H1 (cell line): Measurements from ENCODE around the gene PRKD3. TPM values are rescaled to one million over a fixed set of nuclear protein-coding genes. Genes with fewer than 3 reads are reported as not detected.
A peak's percentile ranks its signal among the peaks of the same experiment; 100 is the strongest.

ENCODE experiments used
- CTCF ChIA-PET: fragments of 300-600 bp; sonication (Branson Sonifier 250); formaldehyde crosslinking; loops from one replicate; lab custom pipeline; 2021; ENCODE audit not compliant: partially characterized antibody; lab: Charles Lee
- POLR2A ChIA-PET: fragments of 300-600 bp; sonication (Branson Sonifier 250); formaldehyde crosslinking; loops from one replicate; lab custom pipeline; 2021; ENCODE audit warnings: inconsistent platforms; ENCODE audit not compliant: partially characterized antibody; lab: Charles Lee
- DNase-seq, 2 experiments: peaks; one replicate each; pipeline versions ENCODE4 v3.0.0 to v3.0.0-alpha.2; 2010 to 2022; ENCODE audit warnings: low spot score in 2 of 2, low read depth in 1 of 2, mixed read lengths in 1 of 2
- FAIRE-seq: peaks from 2 replicates; lab custom pipeline; 2011; peaks lifted over from hg19 to GRCh38; lab: Jason Lieb, UNC
- H2AFZ ChIP-seq: 2 replicates; pipeline ENCODE4 v1.8.1; 2012; ENCODE audit warnings: low read length, inconsistent platforms
- H2AK5ac ChIP-seq: 2 replicates; pipeline ENCODE4 v1.6.1; 2013; ENCODE audit warnings: low read depth, low read length
- H2BK120ac ChIP-seq: replicated peaks from 2 replicates; pipeline ENCODE3; 2013; ENCODE audit warnings: low read depth, low read length, inconsistent platforms
- H2BK12ac ChIP-seq: 2 replicates; pipeline ENCODE4 v1.6.1; 2013; ENCODE audit warnings: low read depth, low read length
- H2BK15ac ChIP-seq: 2 replicates; pipeline ENCODE4 v1.6.1; 2013; ENCODE audit warnings: low read length
- H2BK20ac ChIP-seq: 2 replicates; pipeline ENCODE4 v1.6.1; 2013; ENCODE audit warnings: low read length
- H2BK5ac ChIP-seq: 2 replicates; pipeline ENCODE4 v1.6.1; 2013; ENCODE audit warnings: low read depth, low read length
- H3K14ac ChIP-seq: 2 replicates; pipeline ENCODE4 v1.6.1; 2013; ENCODE audit warnings: inconsistent platforms; ENCODE audit not compliant: insufficient read length
- H3K18ac ChIP-seq: 2 replicates; pipeline ENCODE4 v1.6.1; 2013; ENCODE audit warnings: low read length; ENCODE audit errors: extremely low read depth
- H3K23ac ChIP-seq: 2 replicates; pipeline ENCODE4 v1.6.1; 2013; ENCODE audit warnings: inconsistent platforms; ENCODE audit not compliant: insufficient read length
- H3K23me2 ChIP-seq: 2 replicates; pipeline ENCODE4 v1.6.1; 2013; ENCODE audit warnings: low read depth, low read length
- H3K27ac ChIP-seq: 2 replicates; pipeline ENCODE4 v1.6.1; 2011; ENCODE audit warnings: low read depth, low read length, inconsistent platforms
- H3K27me3 ChIP-seq, 4 experiments: replicated peaks in 1 of 4; 1 replicate in 1 of 4; 2 replicates in 3 of 4; pipeline versions ENCODE4 v1.6.1 to v1.8.1; 2011 to 2013; ENCODE audit warnings: low read length in 3 of 4, mild to moderate bottlenecking in 3 of 4, inconsistent platforms in 2 of 4, mixed read lengths in 2 of 4, moderate library complexity in 1 of 4; ENCODE audit not compliant: control insufficient read depth in 3 of 4, insufficient read depth in 3 of 4; ENCODE audit errors: extremely low read depth in 1 of 4
- H3K36me3 ChIP-seq, 4 experiments: 2 replicates each; pipeline versions ENCODE4 v1.6.1 to v1.8.1; 2011 to 2013; ENCODE audit warnings: mild to moderate bottlenecking in 4 of 4, low read length in 3 of 4, moderate library complexity in 2 of 4, control low read depth in 1 of 4, inconsistent platforms in 1 of 4; ENCODE audit not compliant: insufficient read depth in 4 of 4, control insufficient read depth in 2 of 4
- H3K4ac ChIP-seq: replicated peaks from 2 replicates; pipeline ENCODE3; 2013; ENCODE audit warnings: low read length, low read depth, mixed read lengths, inconsistent platforms; ENCODE audit not compliant: insufficient read length
- H3K4me1 ChIP-seq, 4 experiments: replicated peaks in 1 of 4; 1 replicate in 1 of 4; 2 replicates in 3 of 4; pipeline versions ENCODE4 v1.6.1 to v1.8.1; 2011 to 2013; ENCODE audit warnings: low read length in 3 of 4, inconsistent platforms in 2 of 4, mixed read lengths in 1 of 4; ENCODE audit not compliant: insufficient read depth in 4 of 4, control insufficient read depth in 3 of 4
- H3K4me2 ChIP-seq, 2 experiments: 2 replicates each; pipeline versions ENCODE4 v1.6.1 to v1.8.1; 2011 to 2013; ENCODE audit warnings: low read depth in 2 of 2, low read length in 2 of 2, control low read depth in 1 of 2, inconsistent platforms in 1 of 2, mild to moderate bottlenecking in 1 of 2; ENCODE audit not compliant: insufficient read depth in 1 of 2
- H3K4me3 ChIP-seq, 4 experiments: fragments of 200-600, 300-600 bp in 1 of 4; sonication (generic), shearing (Covaris generic), sonication (Bioruptor Twin) in 1 of 4; 2 replicates each; pipeline versions ENCODE4 v1.5.1 to v1.8.1; 2011 to 2016; ENCODE audit warnings: low read length in 4 of 4, low read depth in 3 of 4, control low read depth in 2 of 4, inconsistent platforms in 2 of 4, mild to moderate bottlenecking in 2 of 4, mixed read lengths in 1 of 4, moderate library complexity in 1 of 4; ENCODE audit not compliant: insufficient read depth in 2 of 4; ENCODE audit errors: extremely low read depth in 1 of 4
- H3K56ac ChIP-seq: replicated peaks from 2 replicates; pipeline ENCODE3; 2013; ENCODE audit warnings: low read depth, mild to moderate bottlenecking, mixed read lengths, low read length, inconsistent platforms; ENCODE audit not compliant: insufficient read length
- H3K79me1 ChIP-seq: 2 replicates; pipeline ENCODE4 v1.6.1; 2013; ENCODE audit warnings: low read depth, low read length, control low read depth
- H3K79me2 ChIP-seq, 2 experiments: 2 replicates each; pipeline versions ENCODE4 v1.6.1 to v1.8.1; 2012 to 2013; ENCODE audit warnings: low read length in 2 of 2, mild to moderate bottlenecking in 2 of 2, inconsistent platforms in 1 of 2; ENCODE audit not compliant: insufficient read depth in 2 of 2, control insufficient read depth in 1 of 2
- H3K9ac ChIP-seq, 4 experiments: replicated peaks in 1 of 4; 1 replicate in 1 of 4; 2 replicates in 3 of 4; pipeline versions ENCODE4 v1.6.1 to v1.8.1; 2011 to 2013; ENCODE audit warnings: low read depth in 3 of 4, low read length in 3 of 4, control low read depth in 2 of 4, mild to moderate bottlenecking in 2 of 4, moderate library complexity in 2 of 4, inconsistent platforms in 1 of 4; ENCODE audit errors: extremely low read depth in 1 of 4
- H3K9me3 ChIP-seq, 2 experiments: 2 replicates each; pipeline versions ENCODE4 v1.6.1 to v1.8.1; 2012 to 2013; ENCODE audit warnings: mild to moderate bottlenecking in 2 of 2, moderate library complexity in 2 of 2, control low read depth in 1 of 2, inconsistent platforms in 1 of 2, low read depth in 1 of 2, low read length in 1 of 2, mixed read lengths in 1 of 2; ENCODE audit not compliant: insufficient read depth in 2 of 2
- H4K20me1 ChIP-seq, 2 experiments: replicated peaks in 1 of 2; 2 replicates each; pipeline versions ENCODE3 to v1.8.1; 2011 to 2013; ENCODE audit warnings: inconsistent platforms in 2 of 2, low read length in 2 of 2, mild to moderate bottlenecking in 1 of 2; ENCODE audit not compliant: insufficient read depth in 2 of 2, control insufficient read depth in 1 of 2
- H4K5ac ChIP-seq: 2 replicates; pipeline ENCODE4 v1.6.1; 2013; ENCODE audit warnings: low read length, low read depth, mixed read lengths, inconsistent platforms; ENCODE audit not compliant: insufficient read length
- H4K8ac ChIP-seq: 2 replicates; pipeline ENCODE4 v1.8.0; 2013; ENCODE audit warnings: mild to moderate bottlenecking, moderate library complexity, low read length, inconsistent platforms; ENCODE audit not compliant: insufficient read depth; ENCODE audit errors: extremely low read depth
- H4K91ac ChIP-seq: replicated peaks from 2 replicates; pipeline ENCODE3; 2013; ENCODE audit warnings: low read length, mixed read lengths, inconsistent platforms; ENCODE audit not compliant: insufficient read length
- EGR1 ChIP-seq: IDR thresholded peaks from 2 replicates; pipeline ENCODE4 v1.6.1; 2011; ENCODE audit warnings: low read depth, low read length, borderline replicate concordance
- EZH2 ChIP-seq: fragments of 200-600 bp; sonication (generic); IDR thresholded peaks from 2 replicates; pipeline ENCODE4 v1.7.1; 2012; ENCODE audit warnings: low read depth, mild to moderate bottlenecking, moderate library complexity, low read length, inconsistent platforms; ENCODE audit not compliant: severe bottlenecking
- KDM1A ChIP-seq: fragments of 200-600, 300-600 bp; sonication (generic); IDR thresholded peaks from 2 replicates; pipeline ENCODE4 v1.7.1; 2016; ENCODE audit warnings: mild to moderate bottlenecking, low read length, borderline replicate concordance
- POU5F1 ChIP-seq: IDR thresholded peaks from 2 replicates; pipeline ENCODE4 v1.6.1; 2011; ENCODE audit warnings: low read depth, mild to moderate bottlenecking, low read length, moderate library complexity
- SIN3A ChIP-seq, 2 experiments: IDR thresholded peaks in 1 of 2; conservative IDR thresholded peaks in 1 of 2; 2 replicates each; pipeline ENCODE4 v1.6.1; 2011 to 2012; ENCODE audit warnings: low read length in 2 of 2, improper control_type of control experiment in 1 of 2, low read depth in 1 of 2, mild to moderate bottlenecking in 1 of 2
- SIX5 ChIP-seq: IDR thresholded peaks from 2 replicates; pipeline ENCODE4 v1.6.1; 2011; ENCODE audit warnings: mild to moderate bottlenecking, low read depth, low read length
- SP1 ChIP-seq: IDR thresholded peaks from 2 replicates; pipeline ENCODE4 v1.6.1; 2011; ENCODE audit warnings: low read depth, low read length
- WGBS, 2 experiments: shearing (Covaris generic) in 1 of 2; methylation state at CpG; one replicate each; pipeline versions ENCODE4 v1.1.6 to v1.1.7; 2013 to 2015; ENCODE audit warnings: low lambda C conversion rate in 2 of 2, mixed read lengths in 2 of 2, inconsistent platforms in 1 of 2, low coverage in 1 of 2, missing lambda C conversion rate in 1 of 2; ENCODE audit not compliant: insufficient replicate concordance in 2 of 2, insufficient coverage in 1 of 2, insufficient read length in 1 of 2; ENCODE audit errors: extremely low coverage in 1 of 2, missing lambda C conversion rate in 1 of 2; 5-methylcytosine and 5-hydroxymethylcytosine counted together
- polyA plus RNA-seq, 7 experiments: library from polyadenylated mRNA; depleted of rRNA in 3 of 7; stranded (reverse) in 5 of 7; unstranded in 2 of 7; fragments of >200 nt in 5 of 7; fragments of 200-250 nt in 2 of 7; gene quantifications; 1 replicate in 5 of 7; 2 replicates in 1 of 7; 4 replicates in 1 of 7; pipeline versions ENCODE4 v1.2.1 to v1.2.3, GENCODE V29; 2011 to 2013; ENCODE audit warnings: missing spikeins in 2 of 7, mixed read lengths in 2 of 7
- total RNA-seq: library from RNA; stranded (reverse); fragmentation: NEBNext Ultra II Directional; extraction: Animal tissue kit (Norgen Biotek cat#: 25700); gene quantifications from 2 replicates; pipeline ENCODE4 v1.2.1, GENCODE V29; 2021
- TF ChIP-seq, protein P1 (sequence below), 3 experiments: IDR thresholded peaks; 1 replicate in 2 of 3; 2 replicates in 1 of 3; pipeline versions ENCODE4 v1.5.1 to v1.6.1; 2011; ENCODE audit warnings: low read length in 3 of 3, mild to moderate bottlenecking in 3 of 3, inconsistent platforms in 2 of 3, low read depth in 1 of 3, moderate library complexity in 1 of 3; ENCODE audit not compliant: insufficient read depth in 1 of 3; ENCODE audit errors: control extremely low read depth in 1 of 3
- TF ChIP-seq, protein P2 (sequence below): IDR thresholded peaks from 2 replicates; pipeline ENCODE4 v1.6.1; 2012; ENCODE audit warnings: low read length, inconsistent platforms

The PRKD3 gene
- total and polyA plus RNA-seq, 2 of the 8 experiments (the other 6 are each of a cell fraction or from before 2014, with no cell fraction given), result 12.0 to 63.3 TPM

GRCh38 chr2:37324536-37324785 lies 172 bp downstream of the PRKD3 start:
- Histone ChIP-seq H2BK5ac (no peak overlapping the region), H3K4me2 (peak overlapping the region; percentile 38 to 95; a peak in 1 of 4 replicates), H4K91ac (no peak overlapping the region), H4K20me1 (peaks cover 0 to 3% of the 10 kb centered on the region in 2 experiments), H2BK20ac (no peak overlapping the region), H3K4me3 (peak overlapping the region; percentile 25 to 96 (median 56); a peak in 7 of 8 replicates), H2AK5ac (no peak overlapping the region), H3K79me1 (no peaks in the 10 kb centered on the region), H3K4me1 (peaks cover 0 to 5% (median 2%) of the 10 kb centered on the region in 4 experiments; a peak in 4 of 7 replicates), H3K56ac (peak overlapping the region; percentile 81), H2BK15ac (no peak overlapping the region), H2BK12ac (no peak overlapping the region), H3K4ac (no peak overlapping the region), H4K5ac (peak overlapping the region; percentile 49), H3K36me3 (no peaks in the 10 kb centered on the region; a peak in 2 of 8 replicates), H3K9me3 (no peaks in the 10 kb centered on the region), H2BK120ac (no peak overlapping the region), H3K9ac (peak overlapping the region; percentile 49 to 86 (median 66)), H3K27ac (no peak overlapping the region), H2AFZ (no peak overlapping the region), H3K23me2 (peaks cover 12% of the 10 kb centered on the region), H3K79me2 (peaks cover 4 to 44% of the 10 kb centered on the region in 2 experiments; a peak in 3 of 4 replicates), H3K23ac (no peak overlapping the region), H3K14ac (no peak overlapping the region), H3K27me3 (peaks cover 0 to 15% (median 10%) of the 10 kb centered on the region in 4 experiments; a peak in 5 of 7 replicates), H3K18ac (no peak overlapping the region; the same call in 1 of the 2 replicates), H4K8ac (peak overlapping the region; percentile 86; the same call in 1 of the 2 replicates)
- WGBS, 2 experiments, result no CpG with 5 or more reads among the region's 33 CpGs
- FAIRE-seq, result no peak
- no peak for DNase-seq
- ChIA-PET POLR2A (interaction anchor here (1.0 to 1.5 kb wide), 3 partner anchors 18 to 601 kb away, joined by 3 to 4 read pairs (median 4); partner anchors contain the start of gene RMDN2), CTCF (interaction anchor here (2.6 kb wide), 1 partner anchor 10 kb away, joined by 11 read pairs; no protein-coding TSS in a partner anchor)
- TF ChIP-seq, protein P1, sequence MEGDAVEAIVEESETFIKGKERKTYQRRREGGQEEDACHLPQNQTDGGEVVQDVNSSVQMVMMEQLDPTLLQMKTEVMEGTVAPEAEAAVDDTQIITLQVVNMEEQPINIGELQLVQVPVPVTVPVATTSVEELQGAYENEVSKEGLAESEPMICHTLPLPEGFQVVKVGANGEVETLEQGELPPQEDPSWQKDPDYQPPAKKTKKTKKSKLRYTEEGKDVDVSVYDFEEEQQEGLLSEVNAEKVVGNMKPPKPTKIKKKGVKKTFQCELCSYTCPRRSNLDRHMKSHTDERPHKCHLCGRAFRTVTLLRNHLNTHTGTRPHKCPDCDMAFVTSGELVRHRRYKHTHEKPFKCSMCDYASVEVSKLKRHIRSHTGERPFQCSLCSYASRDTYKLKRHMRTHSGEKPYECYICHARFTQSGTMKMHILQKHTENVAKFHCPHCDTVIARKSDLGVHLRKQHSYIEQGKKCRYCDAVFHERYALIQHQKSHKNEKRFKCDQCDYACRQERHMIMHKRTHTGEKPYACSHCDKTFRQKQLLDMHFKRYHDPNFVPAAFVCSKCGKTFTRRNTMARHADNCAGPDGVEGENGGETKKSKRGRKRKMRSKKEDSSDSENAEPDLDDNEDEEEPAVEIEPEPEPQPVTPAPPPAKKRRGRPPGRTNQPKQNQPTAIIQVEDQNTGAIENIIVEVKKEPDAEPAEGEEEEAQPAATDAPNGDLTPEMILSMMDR (IDR thresholded peaks at IDR 0.05; ENCODE audit: control extremely low read depth in 1 of 3, insufficient read depth in 1 of 3, low read depth in 1 of 3, low read length in 3 of 3), result no peak
- TF ChIP-seq SIX5 (no peak), EZH2 (no peak), SP1 (no peak), KDM1A (no peak), EGR1 (no peak), POU5F1 (no peak), SIN3A (conservative IDR thresholded peaks at IDR 0.05 in 1 of 2, IDR thresholded peaks at IDR 0.05 in 1 of 2; ENCODE audit: low read depth in 1 of 2, low read length in 2 of 2) (no peak)
- TF ChIP-seq, protein P2, sequence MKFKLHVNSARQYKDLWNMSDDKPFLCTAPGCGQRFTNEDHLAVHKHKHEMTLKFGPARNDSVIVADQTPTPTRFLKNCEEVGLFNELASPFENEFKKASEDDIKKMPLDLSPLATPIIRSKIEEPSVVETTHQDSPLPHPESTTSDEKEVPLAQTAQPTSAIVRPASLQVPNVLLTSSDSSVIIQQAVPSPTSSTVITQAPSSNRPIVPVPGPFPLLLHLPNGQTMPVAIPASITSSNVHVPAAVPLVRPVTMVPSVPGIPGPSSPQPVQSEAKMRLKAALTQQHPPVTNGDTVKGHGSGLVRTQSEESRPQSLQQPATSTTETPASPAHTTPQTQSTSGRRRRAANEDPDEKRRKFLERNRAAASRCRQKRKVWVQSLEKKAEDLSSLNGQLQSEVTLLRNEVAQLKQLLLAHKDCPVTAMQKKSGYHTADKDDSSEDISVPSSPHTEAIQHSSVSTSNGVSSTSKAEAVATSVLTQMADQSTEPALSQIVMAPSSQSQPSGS, result no peak
